Right lobe of liver (tissue), 6 donors: ENCODE measurements around the gene PLCB4. TPM values are rescaled to one million over a fixed set of nuclear protein-coding genes. Genes with fewer than 3 reads are reported as not detected.
A peak's percentile ranks its signal among the peaks of the same experiment; 100 is the strongest.

Experiments used
- ATAC-seq, 4 donors: fragments of 200-7000 bp; cut with Tn5 transposase; one replicate each; pipeline ENCODE4 v1.9.1; 2020; ENCODE audit warnings: mild to moderate bottlenecking in 4 of 4, moderate library complexity in 4 of 4
- DNase-seq, 3 donors: peaks; one replicate each; pipeline ENCODE4 v3.0.0-alpha.2; 2020
- H3K27ac ChIP-seq, 3 donors: fragments of 200-600 bp; one replicate each; pipeline ENCODE4 v1.8.0; 2022
- H3K27me3 ChIP-seq, 2 donors: fragments of 200-600 bp; one replicate each; pipeline ENCODE4 v1.8.0; 2022
- H3K36me3 ChIP-seq, 4 donors: fragments of 200-600 bp; sonication (generic) in 1 of 4; one replicate each; pipeline versions ENCODE4 v1.5.1 to v1.8.0; 2017 to 2022; ENCODE audit warnings: control low read depth in 1 of 4
- H3K4me1 ChIP-seq, 4 donors: fragments of 200-600 bp; sonication (generic) in 1 of 4; one replicate each; pipeline versions ENCODE4 v1.5.1 to v1.8.0; 2017 to 2022; ENCODE audit warnings: control low read depth in 1 of 4
- H3K4me3 ChIP-seq, 3 donors: fragments of 200-600 bp; one replicate each; pipeline ENCODE4 v1.8.0; 2022
- H3K9me3 ChIP-seq, 4 donors: fragments of 200-600 bp; sonication (generic) in 1 of 4; one replicate each; pipeline versions ENCODE4 v1.5.1 to v1.8.0; 2017 to 2022; ENCODE audit warnings: control low read depth in 1 of 4
- POLR2A ChIP-seq: fragments of 450-650 bp; IDR thresholded peaks from one replicate; pipeline ENCODE4 v1.6.1; 2017; ENCODE audit warnings: antibody characterized with exemption, mild to moderate bottlenecking
- WGBS: methylation state at CpG from one replicate; pipeline ENCODE4 v1.1.6; 2018; ENCODE audit warnings: low coverage, low lambda C conversion rate; ENCODE audit not compliant: insufficient coverage; ENCODE audit errors: missing lambda C conversion rate; 5-methylcytosine and 5-hydroxymethylcytosine counted together
- intact Hi-C, 2 donors: fragments of 100-400 bp; cut with DNase I; formaldehyde crosslinking; loops; one replicate each; pipeline versions ENCODE4 v1.11.2 to v1.14.1; 2022
- total RNA-seq, 6 experiments: library from RNA; depleted of rRNA in 2 of 6; stranded (reverse); fragments of >200 nt in 2 of 6; fragmentation: NEBNext Ultra II Directional in 3 of 6; extraction: Animal tissue kit (Norgen Biotek cat#: 25700) in 3 of 6; gene quantifications; one replicate each; pipeline versions ENCODE4 v1.1.0 to v1.2.4, GENCODE V29; 2016 to 2023
- TF ChIP-seq, protein P1 (sequence below), 4 donors: fragments of 200-600 bp in 3 of 4; fragments of 450-650 bp in 1 of 4; IDR thresholded peaks; one replicate each; pipeline versions ENCODE4 v1.5.1 to v1.8.0; 2016 to 2022; ENCODE audit warnings: antibody characterized with exemption in 4 of 4, mild to moderate bottlenecking in 2 of 4
- donor health status: DM: no; HTN: yes; CAD: no.
- donor health status: DM: no; HTN: no; CAD: no.
- donor health status: DM: no; HTN: no; CAD: no.
- donor health status: DM: no; HTN: yes; CAD: no.
- donor health status: DM: no; HTN: yes; CAD: no.

Gene PLCB4
- total RNA-seq, 6 experiments from 2014 or later = 0.04 to 0.20 (median 0.15) TPM

DNA sequence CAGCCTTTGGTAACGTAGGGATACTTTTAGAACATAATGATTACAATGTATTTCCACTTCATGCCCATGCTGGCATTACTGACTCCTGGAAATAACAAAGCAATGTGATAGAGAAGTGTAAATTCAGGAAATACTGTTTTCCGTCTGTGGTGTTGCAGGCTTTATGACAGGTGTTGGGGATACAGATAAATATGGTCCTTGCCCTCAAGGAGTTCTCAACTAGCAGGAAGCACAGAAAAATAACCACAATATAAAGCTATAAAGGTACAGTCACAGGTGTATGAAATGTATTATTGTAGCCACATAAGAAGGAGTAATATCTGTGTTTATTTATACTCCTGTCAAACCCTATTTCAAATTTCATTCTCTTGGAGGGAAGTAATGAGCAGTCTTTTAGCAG, 432.6 kb downstream of the PLCB4 start:
- TF ChIP-seq, protein P1, sequence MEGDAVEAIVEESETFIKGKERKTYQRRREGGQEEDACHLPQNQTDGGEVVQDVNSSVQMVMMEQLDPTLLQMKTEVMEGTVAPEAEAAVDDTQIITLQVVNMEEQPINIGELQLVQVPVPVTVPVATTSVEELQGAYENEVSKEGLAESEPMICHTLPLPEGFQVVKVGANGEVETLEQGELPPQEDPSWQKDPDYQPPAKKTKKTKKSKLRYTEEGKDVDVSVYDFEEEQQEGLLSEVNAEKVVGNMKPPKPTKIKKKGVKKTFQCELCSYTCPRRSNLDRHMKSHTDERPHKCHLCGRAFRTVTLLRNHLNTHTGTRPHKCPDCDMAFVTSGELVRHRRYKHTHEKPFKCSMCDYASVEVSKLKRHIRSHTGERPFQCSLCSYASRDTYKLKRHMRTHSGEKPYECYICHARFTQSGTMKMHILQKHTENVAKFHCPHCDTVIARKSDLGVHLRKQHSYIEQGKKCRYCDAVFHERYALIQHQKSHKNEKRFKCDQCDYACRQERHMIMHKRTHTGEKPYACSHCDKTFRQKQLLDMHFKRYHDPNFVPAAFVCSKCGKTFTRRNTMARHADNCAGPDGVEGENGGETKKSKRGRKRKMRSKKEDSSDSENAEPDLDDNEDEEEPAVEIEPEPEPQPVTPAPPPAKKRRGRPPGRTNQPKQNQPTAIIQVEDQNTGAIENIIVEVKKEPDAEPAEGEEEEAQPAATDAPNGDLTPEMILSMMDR (IDR thresholded peaks at IDR 0.05) = no peak
- TF ChIP-seq POLR2A = no peak
- ATAC-seq = no peak

DNA sequence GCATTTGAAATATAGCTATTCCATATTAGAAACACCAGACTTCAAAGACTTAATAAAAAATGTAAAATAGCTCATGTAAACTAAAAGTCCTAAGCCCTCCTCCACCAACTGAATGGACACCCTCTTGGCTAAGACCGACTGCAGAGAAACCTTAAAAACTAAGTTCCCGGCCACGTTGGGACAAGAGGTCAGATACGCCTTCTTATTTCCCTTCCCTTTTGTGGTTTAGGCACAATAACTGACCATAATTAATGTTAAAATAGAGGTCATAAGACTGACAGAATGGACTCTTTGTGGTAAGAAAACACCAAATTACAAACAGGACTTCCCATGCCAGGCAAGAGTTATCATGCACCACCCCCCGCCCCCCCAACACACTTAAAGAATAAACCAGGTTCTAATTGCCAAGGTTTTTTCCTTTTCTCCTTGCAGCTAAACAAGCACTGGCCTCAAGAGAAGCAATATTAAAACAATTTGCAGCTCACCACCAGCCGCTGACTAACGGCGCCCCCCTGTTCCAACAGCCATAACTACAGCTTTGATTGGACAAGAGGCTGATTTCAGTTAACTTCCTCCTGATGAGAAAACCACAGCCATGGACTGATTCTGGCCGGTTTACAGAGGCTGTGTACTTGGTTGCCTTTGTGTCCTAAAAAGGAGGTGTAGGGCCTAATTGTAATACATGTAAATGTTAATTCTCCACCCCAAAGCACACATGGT, 434.8 kb downstream of the PLCB4 start:
- no peak for ATAC-seq
- no peaks in the 10 kb centered on the region for H3K36me3 ChIP-seq
- no peaks in the 10 kb centered on the region for H3K9me3 ChIP-seq
- no peak for TF ChIP-seq POLR2A
- TF ChIP-seq, protein P1 (IDR thresholded peaks at IDR 0.05) = no peak
- peaks cover 0 to 19% of the 10 kb centered on the region in 2 donors for H3K27me3 ChIP-seq
- H3K4me1 ChIP-seq = no peaks in the 10 kb centered on the region
- H3K27ac ChIP-seq = no peak overlapping the region
- DNase-seq = no peak
- H3K4me3 ChIP-seq = no peak overlapping the region
- intact Hi-C loops = no loop called here
- 23% methylated on average over 9 of the region's 9 CpGs for WGBS

More for the DNA sequence above, 432.6 kb downstream of the PLCB4 start:
- no peaks in the 10 kb centered on the region for H3K4me1 ChIP-seq
- H3K9me3 ChIP-seq = no peaks in the 10 kb centered on the region
- 36% methylated on average over 2 of the region's 2 CpGs for WGBS
- peaks cover 0 to 8% of the 10 kb centered on the region in 2 donors for H3K27me3 ChIP-seq
- no peak for DNase-seq
- no peak overlapping the region for H3K4me3 ChIP-seq
- no peak overlapping the region for H3K27ac ChIP-seq
- no peaks in the 10 kb centered on the region for H3K36me3 ChIP-seq
- intact Hi-C loops = no loop called here

DNA sequence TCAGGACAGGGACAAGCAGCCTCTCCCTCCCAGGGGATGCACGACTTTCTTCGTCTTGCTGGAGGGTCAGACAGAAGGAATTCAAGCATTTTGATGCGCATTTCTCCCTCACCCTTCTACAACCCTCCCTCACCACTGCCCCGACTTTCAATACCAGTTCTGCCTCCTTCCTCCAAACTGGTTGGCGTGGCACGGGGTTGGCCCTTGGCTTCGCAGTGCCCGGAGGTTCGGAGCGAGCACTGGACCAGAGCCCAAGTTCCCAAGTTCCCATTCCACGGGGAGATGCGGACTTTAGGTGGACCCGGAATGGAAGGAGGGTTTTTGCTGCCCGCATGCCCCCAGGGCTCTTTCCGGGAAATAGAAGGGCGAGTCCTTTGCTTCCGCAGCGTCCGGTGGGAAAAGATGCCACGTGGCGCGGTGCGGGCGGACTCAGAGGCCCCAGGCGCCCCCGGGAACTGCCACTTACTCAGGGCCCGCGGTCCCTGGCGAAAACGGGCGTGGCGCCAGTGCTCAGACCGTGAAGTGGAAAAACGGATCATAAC, 437.5 kb downstream of the PLCB4 start:
- Histone ChIP-seq H3K27ac (no peak overlapping the region), H3K9me3 (no peaks in the 10 kb centered on the region), H3K4me1 (no peaks in the 10 kb centered on the region), H3K27me3 (peaks cover 0 to 20% of the 10 kb centered on the region in 2 donors), H3K4me3 (no peak overlapping the region), H3K36me3 (no peaks in the 10 kb centered on the region)
- no peak for ATAC-seq
- intact Hi-C loops = no loop called here
- WGBS = 5% methylated on average over 11 of the region's 34 CpGs
- DNase-seq = no peak
- no peak for TF ChIP-seq POLR2A

- Histone ChIP-seq H3K9me3 (no peaks in the 10 kb centered on the region), H3K4me3 (no peak overlapping the region), H3K36me3 (no peaks in the 10 kb centered on the region), H3K27ac (no peak overlapping the region), H3K4me1 (no peaks in the 10 kb centered on the region), H3K27me3 (peaks cover 5 to 22% of the 10 kb centered on the region in 2 donors)
- no peak for TF ChIP-seq POLR2A
- TF ChIP-seq, protein P1 (IDR thresholded peaks at IDR 0.05) = no peak
- intact Hi-C loops = no loop called here
- ATAC-seq (peak in 1 of 4 donors; percentile 13), DNase-seq (no peak)
- 2% methylated on average over 30 of the region's 31 CpGs for WGBS
Observed at GRCh38 chr20:9506964-9507369, 438.1 kb downstream of the PLCB4 start.

DNA sequence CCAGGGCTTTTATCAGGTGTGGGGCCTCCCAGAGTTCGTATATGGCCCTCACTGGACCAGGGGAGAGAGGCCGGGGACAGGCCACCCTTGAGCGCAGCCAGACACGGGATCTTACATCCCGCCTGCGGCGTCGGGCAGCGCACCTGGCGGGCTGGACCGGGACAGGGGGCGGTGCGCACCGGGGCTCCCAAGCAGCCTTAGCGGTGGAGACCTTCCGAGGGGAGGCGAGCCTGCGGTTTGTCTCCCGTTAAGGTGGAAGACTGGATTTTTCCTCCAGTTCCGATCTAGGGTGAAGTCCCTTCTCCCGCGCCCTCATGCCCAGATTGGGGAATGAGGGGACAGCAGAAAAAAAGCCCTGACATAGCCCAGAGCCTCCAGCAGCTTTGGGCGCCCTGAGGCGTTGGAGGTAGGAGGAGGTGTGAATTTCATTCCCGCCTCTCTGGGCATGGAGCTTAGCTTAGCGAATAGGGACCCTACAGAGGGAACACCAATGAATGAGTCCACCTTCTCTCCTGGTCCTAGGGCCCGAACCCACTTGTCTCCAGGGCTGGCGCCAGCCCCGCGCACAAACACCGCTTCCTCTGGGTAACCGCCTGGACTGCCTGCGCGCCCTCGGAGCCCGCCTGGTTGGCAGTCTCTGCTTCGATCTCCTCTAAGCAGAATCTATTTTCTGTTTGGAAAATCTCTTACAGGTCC, 438.8 kb downstream of the PLCB4 start:
- no peaks in the 10 kb centered on the region for H3K9me3 ChIP-seq
- H3K36me3 ChIP-seq = no peaks in the 10 kb centered on the region
- ATAC-seq = peak in 1 of 4 donors; percentile 22
- no peak overlapping the region for H3K4me3 ChIP-seq
- intact Hi-C loops = no loop called here
- WGBS = 0% methylated on average over 3 of the region's 37 CpGs
- no peak overlapping the region for H3K27ac ChIP-seq
- DNase-seq = no peak
- H3K27me3 ChIP-seq = peaks cover 6 to 22% of the 10 kb centered on the region in 2 donors
- TF ChIP-seq, protein P1 (IDR thresholded peaks at IDR 0.05) = no peak
- no peak for TF ChIP-seq POLR2A
- H3K4me1 ChIP-seq = no peaks in the 10 kb centered on the region
